HG03064 (cell line): ENCODE measurements around the gene KLHL29.
"Not testable (repeated sequence)": the region's sequence is repeated elsewhere in the genome, so short reads cannot be mapped to it uniquely, and the experiment has no call there.

Source experiments
- ATAC-seq: cut with Tn5 transposase; IDR thresholded peaks from one replicate; pipeline ENCODE4 v1.9.1; 2021; ENCODE audit warnings: low read depth; ENCODE audit not compliant: unreplicated experiment

Gene KLHL29

DNA sequence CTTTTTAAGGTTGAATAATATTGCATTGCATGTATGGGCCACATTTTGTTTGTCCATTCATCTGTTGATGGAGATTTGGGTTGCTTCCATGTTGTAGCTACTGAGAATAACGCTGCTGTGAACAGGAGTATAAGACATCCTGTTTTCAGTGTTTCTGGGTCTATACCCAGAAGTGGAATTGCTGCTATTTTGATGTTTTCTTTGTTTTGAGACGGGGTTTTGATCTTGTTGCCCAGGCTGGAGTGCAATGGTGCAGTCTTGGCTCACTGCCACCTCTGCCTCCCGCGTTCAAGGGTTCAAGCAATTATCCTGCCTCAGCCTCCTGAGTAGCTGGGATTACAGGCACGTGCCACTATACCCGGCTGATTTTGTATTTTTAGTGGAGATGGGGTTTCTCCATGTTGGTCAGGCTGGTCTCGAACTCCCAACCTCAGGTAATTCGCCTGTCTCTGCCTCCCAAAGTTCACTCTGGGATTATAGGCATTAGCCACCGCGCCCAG lies 6.3 kb downstream of the KLHL29 start:
- ATAC-seq: not testable (repeated sequence)

DNA sequence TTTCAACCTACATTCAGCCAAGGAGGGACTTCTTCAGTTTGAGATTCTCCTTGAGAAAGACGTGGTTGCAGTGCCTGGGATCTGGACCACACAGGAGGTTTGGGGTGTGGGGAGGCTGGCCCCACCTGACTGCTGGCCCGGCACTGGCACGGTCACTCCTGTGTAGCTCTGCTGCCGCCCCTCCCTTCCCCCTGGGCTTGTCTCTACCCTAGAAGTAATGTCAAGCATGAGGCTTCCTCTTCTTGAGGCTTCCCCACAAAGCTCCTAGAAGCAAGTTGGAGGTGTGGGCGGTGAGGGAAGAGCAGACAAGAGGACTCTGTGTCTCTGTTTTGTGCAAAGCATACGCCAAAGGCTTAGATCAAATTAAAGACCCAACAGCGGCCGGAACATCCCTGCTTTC lies 8.7 kb downstream of the KLHL29 start:
- ATAC-seq: no peak

DNA sequence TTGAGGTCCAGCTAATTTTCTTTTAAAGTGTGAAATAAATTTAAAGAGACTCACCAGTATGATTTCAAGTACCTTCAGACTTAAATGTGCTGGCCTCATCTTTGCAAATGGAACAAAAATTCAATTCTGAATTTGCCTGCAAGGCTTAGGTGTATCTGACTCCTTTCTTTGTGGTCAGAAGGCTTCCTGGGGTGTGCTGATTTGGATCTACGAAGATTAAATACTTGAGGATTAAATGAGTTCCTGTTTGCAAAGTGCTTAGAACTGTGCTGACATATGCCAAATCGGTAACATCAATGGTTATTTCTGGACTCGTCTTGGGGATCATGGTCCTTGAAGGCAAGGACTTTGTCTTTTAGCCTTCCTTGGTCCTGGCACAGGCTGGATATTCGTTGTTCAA lies 9.7 kb downstream of the KLHL29 start:
- no peak for ATAC-seq

DNA sequence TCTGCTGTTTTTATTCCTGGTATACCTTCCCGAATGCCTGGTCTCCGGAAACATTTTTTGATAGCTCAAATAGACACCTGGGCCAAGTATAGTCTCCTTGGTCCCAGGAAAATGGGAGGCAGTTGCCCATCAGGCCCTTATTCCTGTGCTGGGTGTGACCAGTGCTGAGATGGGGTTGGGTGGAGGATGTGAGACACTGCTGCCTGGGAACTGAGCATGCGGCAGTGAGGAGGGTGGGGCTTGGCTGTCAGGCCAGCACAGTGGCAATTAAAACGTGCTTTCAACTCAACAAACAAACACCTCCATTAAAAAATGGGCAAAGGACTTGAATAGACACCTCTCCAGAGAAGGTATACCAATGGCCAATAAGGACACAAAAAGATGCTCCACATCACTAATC lies 12.5 kb downstream of the KLHL29 start:
- ATAC-seq: no peak

DNA sequence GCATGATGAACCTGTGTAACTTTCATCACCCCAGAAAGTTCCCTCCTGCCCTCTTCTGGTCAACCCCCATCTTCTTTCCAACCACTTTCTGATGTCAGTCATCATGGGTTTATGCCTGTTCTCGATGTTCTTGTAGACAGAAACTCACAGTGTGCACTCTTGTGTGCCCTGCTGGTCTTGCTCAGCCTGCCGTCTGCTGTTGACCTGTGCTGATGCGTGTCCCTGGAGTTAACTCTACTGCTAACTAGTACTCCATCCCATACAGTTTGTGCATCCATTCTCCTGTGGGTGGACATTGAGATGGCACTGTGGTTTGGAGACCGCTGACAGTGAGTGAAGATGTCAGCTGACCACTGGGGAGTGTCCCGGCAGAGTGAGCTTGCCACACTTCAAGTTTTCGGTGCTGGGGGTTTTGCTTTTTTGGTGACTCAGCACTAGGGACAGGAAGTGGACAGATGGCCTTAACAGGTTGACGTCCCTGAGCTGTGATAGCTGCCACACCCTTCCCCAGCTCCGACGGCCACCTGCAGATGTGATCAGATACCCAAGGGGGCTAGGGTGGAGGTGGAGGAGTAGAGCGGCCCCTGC lies 14.8 kb downstream of the KLHL29 start:
- peak; percentile 69 for ATAC-seq

DNA sequence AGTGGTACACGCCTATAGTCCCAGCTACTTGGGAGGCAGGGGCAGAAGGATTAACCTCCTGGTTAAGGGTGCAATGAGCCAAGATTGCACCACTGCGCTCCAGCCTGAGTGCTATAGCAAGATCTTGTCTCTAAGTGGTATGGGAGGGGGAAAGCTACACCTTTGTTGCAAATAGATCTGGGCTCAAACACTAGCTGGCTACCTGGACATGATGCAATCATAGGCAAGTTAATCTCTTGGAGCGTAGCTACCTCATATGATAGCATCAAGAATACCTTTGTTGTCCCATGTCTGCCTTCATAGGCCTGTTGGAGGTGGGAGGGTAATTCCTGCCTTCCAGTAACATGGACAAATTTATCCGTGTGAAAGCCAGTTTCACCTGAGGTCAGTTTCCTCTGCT lies 15.7 kb downstream of the KLHL29 start:
- ATAC-seq: no peak

DNA sequence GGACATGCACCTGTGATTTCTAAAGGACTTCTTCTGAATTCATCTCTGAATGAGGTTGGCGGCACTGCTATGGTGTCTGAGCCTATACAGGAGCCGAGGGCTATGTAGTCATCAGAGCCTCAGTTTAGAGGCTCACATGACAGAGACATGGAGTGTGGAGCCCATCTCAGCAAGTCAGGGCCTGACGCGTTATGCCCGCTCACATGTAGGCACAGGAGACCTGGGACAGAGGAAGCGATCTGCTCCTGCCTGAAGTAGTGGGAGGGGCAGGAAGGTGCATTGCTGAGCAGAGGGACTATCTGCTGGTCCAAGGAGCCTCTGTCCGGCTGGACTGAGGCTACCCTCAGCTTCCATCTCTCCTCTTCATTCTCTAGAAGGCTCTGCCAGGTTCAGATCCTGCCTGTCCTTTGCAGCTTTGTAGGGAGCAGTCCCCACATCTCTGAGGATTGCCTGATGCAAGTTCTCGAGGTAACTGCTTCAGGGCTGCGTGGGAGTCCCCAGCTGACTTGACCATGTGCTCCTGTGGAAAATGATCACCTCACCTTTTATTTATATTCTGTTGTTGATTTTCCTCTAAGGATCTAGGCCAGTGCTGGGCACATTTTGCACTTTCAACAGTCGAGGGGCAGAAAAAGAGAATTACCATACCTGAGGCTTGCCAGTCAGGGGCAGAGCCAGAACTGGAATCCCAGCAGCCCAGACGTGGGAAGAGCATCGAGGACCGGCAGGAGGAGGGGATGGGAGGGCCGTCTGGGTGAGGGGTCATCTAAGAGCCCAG lies 16.6 kb downstream of the KLHL29 start:
- ATAC-seq: no peak

DNA sequence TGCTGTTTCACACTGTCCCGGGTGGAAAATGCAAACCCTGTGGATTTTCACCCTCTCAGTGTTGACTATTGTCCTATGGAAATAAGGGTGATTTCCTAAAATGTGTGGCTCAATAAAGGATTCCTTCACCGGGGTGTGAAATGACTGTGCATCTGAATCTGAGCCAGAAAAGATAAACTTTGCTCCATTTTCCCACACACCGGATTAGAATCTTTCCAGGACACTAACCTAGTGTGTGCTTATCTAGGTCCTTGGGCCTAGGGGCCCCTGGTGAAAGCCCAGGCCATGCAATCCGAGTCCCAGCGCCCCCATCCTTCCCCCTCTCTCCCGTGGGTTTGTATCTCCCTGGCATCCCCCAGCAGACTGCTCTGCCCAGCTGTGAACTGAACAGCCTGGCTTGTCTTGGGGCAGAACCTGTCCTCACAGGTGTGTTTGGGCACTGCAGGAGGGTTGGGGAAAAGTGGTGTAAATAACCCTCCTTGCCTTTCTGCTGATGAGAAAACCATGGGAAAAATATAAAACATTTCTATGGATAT lies 17.3 kb downstream of the KLHL29 start:
- ATAC-seq: no peak

DNA sequence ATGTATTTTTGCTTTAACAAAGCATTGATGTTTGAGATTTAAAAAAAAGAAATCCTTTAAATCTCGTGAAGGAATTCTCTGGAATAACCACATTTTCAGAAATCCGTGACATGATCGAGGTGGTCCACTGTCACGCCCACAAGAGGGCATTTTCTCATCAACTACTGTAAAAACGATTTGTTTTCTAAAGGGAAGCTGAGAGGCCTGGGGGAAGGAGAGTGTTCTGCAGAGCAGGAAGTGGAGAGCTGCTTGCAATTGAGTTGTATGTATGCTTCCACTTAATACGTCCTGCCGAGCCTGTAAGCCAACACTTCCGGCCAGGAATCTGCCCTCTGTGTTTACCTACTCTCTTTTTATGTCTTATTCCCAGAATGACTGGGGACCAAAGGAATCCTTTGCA lies 19.4 kb downstream of the KLHL29 start:
- peak; percentile 53 for ATAC-seq

DNA sequence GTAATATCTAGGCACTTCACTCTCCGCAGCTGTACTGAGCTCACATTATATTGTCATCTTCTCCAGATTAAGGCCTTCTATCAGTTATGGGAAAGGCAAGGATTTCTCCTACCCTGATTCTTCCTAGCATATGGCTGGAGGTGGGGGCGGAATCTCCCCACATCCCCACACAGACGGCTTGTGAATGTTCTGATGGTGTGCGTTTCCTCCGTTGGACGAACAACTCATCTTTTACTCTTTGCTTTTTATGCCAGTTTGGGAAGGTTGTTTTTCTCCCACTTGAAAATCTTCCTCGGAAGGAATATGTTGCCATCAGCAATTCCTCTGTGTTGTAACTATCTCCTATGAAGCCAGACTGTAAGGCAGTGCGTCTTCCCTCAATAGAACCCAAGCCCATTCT lies 24.3 kb downstream of the KLHL29 start:
- no peak for ATAC-seq

DNA sequence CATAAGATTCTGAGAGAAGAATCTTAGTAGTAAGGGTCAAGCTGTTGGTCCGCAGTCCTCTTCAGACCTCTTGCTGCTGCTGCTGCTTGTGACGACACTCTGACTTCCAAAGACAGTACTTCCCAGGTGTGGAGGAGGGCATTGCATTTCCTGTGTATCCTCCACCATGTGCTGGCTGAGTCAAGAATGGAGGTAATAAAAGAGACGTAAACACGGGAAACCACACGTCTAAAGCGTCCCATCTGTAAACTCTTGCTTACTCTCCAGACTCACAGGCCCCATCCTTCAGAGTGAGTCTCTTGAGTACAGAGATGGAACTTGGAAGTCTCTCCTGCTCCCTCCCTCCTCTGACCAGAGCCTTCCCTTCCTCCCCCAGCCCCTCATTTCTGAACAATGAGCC lies 25.6 kb downstream of the KLHL29 start:
- ATAC-seq: no peak

DNA sequence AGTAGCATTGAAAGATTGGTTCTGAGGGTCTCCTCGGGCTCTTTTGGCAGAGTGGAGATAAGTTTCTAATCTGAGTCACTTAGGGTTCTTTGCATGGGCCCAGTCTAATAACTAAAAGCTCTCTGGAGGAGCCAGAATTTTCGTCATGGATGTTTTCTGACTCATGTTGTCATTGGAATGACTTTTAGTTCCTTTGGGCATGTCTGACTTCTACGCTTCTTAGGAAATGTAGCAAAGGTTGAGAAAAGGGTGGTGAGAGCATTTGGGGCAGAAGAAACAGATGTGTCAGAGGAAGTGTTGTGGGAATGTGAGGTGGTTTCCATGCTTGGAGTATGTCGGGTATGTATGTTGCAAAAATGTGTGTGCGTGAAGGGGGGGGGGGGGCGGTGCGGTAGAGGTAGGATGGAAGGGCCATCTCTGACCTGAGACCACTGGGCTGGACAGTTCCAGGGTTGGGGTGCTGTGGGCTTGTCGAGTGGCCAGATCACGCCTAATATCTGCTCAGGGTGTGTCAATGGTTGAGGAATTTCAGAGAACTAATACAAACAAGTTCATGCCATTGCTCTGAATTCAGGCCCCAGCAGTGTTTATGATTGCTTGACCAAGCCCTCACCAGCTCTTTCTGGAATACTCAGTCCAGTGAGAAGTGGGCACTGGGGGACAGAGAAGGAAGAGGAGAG lies 26.9 kb downstream of the KLHL29 start:
- no peak for ATAC-seq

DNA sequence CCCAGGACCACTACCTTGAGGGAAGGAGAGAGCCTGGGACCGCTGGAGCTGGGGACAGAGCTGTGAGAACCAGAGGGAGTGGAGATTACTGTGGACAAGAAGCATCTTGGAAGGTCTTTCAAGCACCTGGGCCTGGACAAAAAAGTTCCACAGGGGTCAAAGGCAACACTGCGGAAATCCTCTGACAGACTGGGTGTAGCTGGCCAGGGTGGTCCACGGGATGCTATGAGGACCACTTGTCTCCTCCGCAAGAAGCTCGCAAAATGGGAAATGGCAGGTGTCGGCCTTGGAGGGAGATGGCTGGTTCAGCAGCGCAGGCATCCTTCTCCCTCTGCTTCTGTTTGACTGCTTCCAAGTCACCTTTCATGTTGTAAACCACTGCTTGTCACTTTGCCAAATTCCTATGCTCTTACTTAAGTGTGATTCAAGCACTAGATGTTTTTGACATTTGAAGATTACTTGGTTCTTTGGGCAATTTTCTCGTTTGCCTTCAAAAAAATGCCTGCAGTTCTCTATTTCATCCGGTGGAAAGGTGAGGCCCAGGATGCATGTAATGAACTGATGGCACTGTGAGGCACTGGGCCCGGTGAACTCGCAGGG lies 27.7 kb downstream of the KLHL29 start:
- no peak for ATAC-seq

DNA sequence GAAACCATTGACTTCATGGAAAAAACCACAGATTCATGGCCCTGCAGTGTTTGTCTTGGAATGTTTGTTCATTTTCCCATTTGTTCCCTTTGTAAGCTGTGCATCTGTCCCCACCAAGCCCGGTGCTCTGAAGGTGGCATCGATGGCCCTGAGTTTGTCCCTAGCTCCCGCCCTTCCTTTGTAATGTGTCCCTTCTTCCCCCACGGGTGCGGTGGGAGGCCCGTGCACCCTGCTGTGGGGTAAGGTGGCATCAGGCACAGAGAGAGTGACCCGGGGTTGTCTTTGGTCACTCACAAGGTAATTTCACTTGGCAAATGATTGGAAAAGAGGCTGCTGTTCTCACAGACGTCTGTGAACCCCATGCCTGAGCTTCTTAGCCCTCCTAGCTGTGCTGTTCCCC lies 28.7 kb downstream of the KLHL29 start:
- ATAC-seq: no peak

DNA sequence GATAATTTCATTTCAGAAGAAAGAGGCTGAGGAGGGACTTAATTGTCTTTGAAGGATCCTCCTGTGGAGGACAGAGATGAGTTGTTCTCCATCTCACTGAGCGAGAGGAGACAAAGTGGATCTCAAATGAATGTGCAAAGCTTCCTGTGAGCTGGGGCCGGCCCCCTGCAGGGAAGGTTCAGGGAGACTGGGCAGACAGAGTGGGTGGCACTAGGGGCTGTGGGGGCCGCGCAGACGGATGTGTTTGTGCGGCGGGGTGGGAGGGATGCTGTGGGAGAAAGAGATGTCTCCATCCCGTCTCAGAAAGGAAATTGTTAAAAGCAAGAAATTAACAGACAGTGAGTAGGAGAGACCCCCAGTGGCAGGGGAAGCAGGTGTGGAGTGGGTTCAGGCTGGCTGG lies 29.1 kb downstream of the KLHL29 start:
- ATAC-seq: no peak

DNA sequence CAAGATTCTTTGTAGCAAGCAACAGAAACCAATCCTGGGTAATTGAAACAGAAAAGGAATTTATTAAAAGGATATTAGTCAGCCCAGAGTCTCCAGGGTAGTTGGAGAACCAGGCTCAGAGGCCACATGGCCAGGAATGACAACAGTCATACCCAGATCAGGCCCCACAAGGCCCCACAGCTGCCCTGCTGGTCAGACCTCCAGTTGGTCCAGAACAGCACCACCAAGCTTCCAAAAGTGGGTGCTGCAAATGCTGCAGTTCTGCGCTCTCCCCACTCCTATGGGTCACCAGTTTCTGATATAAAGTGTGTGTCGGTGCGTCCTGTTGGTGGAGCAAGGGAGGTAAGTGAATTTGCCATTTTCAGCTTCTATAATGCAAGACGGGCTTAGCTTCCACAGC lies 29.9 kb downstream of the KLHL29 start:
- no peak for ATAC-seq

DNA sequence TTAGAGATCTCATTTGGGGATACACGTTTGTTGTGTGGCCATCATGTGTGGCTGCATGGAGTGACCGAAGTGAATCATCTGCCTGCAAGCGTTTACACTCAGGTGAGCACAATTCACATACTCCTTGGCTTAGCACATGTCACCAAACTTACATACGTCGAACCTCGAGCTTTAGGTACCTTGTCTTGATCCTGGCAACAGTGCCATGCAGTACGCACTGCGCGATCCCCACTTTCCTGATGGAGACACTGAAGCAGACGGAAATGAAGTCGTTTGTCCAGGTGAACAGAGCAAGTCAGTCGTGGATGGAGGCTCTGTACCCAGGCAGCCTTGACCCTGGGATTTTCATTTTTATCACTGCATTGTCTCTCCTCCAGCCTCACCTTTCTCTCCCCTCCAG lies 32.3 kb downstream of the KLHL29 start:
- ATAC-seq: no peak

DNA sequence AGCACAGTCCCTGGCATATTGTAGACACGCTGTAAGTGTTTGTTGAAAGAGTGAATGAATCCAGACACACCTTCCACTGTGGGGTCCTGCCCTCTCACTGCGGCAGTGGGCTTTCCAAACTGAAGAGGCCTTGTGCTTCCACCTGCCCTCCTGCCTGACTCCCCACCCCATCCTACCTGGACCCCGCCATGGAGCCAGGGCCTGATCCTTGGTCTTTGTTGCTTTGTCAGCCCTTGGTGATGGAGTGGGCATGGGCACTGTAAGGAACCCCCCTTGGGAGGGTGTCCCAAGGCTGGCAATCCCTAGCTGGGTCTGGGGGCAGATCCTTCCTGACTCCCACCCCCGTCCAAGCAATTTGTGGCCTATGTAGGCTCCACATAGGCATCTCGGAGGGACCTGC lies 33.1 kb downstream of the KLHL29 start:
- ATAC-seq: no peak

DNA sequence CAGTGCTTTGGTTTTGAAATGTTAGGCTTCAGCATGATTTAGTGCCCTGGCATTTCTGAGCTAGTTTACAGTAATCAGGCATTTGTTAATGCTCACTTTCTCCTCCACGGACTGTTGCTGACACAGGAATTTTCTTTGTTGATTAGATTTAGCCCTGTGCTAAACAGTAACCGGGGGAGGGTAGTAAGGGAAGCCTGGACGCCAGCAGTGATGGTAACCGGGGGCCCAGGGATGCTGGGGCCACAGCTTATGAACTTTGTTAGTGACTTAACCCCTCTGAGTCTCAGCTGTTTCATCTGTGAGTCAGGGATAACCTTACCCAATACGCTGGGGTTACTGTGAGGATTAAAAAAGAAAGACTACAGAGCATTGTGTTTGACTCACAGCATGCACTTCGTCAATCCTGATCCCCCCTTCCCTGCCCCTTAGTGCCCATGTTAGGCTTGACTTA lies 33.5 kb downstream of the KLHL29 start:
- no peak for ATAC-seq

DNA sequence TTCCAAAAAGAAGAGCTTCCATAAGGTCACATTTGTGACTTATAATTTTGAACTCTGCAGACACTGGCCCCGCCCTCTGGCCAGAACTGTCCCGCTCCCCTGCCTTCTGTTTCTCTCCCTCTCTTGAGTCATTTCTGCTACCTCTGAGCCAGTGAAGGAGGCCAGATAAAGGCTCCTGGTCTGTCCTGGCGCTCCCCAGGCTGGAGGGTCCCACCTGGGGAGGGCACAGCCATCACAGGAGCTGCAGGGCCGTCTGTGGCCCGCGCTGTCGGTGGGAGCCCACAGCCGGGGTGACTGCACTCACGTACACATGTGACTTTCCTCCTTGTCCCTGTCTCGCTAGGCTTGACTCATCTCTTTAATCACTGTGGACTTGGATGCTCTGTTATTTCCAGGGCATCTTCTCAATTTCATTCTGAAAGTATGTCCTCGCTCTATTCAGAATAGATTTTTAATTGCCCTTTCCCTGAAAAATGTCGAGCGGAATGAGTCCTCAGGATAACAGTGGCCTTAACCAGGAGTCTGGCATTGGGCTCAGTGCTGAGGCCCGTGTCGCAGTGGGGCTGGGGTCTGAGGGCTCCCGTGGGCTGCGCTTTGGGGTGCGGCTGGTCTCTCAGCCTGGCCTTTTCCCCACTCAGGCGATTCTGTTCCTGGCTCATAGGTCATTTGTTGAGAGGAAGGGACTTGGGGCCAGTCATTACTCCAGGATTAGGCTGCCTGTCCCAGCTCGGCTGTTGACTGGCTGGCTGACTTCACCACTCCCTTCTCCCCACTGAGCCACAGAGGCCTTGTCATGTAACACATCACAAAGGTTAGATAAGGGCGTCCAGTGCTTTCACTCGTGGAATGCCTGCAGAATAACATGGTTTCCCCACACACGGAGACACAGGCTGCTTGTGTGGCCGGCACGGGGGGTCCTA lies 34.5 kb downstream of the KLHL29 start:
- ATAC-seq: no peak
